Measurements from ENCODE around the gene FRMD5.

The FRMD5 gene

DNA sequence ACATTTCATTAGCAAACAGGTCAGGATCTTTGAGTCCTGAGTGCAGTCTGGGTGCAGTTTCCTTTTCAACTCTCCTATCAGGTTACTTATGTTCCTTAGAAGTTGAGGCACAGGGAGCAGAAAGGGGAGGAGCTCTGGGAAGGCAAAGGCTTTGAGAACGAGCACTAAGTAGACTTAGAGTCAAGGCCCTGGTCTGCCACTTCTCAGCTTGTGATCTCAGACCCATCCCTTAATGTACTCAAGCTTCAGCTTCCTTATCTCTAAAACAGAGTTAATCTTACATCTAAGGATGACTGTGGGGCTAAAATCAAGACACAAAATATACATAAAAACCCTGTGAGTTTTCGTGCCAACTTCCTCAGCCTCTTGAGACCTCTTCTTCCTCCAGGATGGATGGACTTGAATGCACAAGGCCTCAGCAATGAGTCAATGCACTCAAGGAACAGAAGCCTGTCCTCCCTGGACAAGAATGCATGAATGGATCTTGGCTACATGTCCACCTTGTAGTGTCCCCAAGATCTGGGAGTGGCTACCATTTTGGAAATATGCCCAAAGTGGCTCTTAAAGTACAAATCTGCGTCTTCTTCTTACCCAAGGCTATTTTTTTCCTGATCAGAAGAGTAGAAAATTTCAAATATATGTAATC, 263.2 kb downstream of the FRMD5 start:
- Histone ChIP-seq H3K27ac (ENCODE audit: low read depth, low read length) (no peak overlapping the region), H3K79me2 (ENCODE audit: insufficient read depth, low read length) (no peaks in the 10 kb centered on the region), H3K9me2 (replicated peaks; ENCODE audit: insufficient read depth, low read length) (no peaks in the 10 kb centered on the region), H4K20me1 (ENCODE audit: low read depth, low read length) (no peaks in the 10 kb centered on the region), H3K27me3 (ENCODE audit: low read length) (no peaks in the 10 kb centered on the region), H3K4me2 (ENCODE audit: low read depth, low read length, poor library complexity, severe bottlenecking) (no peak overlapping the region), H3F3A (ENCODE audit: insufficient read depth) (no peaks in the 10 kb centered on the region), H3K9me3 (ENCODE audit: insufficient read depth, low read length) (no peaks in the 10 kb centered on the region), H2AFZ (ENCODE audit: low read depth, low read length, severe bottlenecking) (no peak overlapping the region), H3K36me3 (ENCODE audit: low read length) (no peaks in the 10 kb centered on the region), H3K9ac (ENCODE audit: low read length) (no peak overlapping the region), H3K4me3 (ENCODE audit: insufficient read depth, low read length, poor library complexity, severe bottlenecking) (no peak overlapping the region)
- TF ChIP-seq, protein P1, sequence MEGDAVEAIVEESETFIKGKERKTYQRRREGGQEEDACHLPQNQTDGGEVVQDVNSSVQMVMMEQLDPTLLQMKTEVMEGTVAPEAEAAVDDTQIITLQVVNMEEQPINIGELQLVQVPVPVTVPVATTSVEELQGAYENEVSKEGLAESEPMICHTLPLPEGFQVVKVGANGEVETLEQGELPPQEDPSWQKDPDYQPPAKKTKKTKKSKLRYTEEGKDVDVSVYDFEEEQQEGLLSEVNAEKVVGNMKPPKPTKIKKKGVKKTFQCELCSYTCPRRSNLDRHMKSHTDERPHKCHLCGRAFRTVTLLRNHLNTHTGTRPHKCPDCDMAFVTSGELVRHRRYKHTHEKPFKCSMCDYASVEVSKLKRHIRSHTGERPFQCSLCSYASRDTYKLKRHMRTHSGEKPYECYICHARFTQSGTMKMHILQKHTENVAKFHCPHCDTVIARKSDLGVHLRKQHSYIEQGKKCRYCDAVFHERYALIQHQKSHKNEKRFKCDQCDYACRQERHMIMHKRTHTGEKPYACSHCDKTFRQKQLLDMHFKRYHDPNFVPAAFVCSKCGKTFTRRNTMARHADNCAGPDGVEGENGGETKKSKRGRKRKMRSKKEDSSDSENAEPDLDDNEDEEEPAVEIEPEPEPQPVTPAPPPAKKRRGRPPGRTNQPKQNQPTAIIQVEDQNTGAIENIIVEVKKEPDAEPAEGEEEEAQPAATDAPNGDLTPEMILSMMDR (IDR thresholded peaks at IDR 0.05; ENCODE audit: insufficient read depth, low read length, poor library complexity, severe bottlenecking) = no peak
- TF ChIP-seq EZH2phosphoT487 (conservative IDR thresholded peaks at IDR 0.05; ENCODE audit: low read length) = no peak

- Histone ChIP-seq H2AFZ (ENCODE audit: low read depth, low read length, severe bottlenecking) (no peak overlapping the region), H3K9me2 (replicated peaks; ENCODE audit: insufficient read depth, low read length) (no peaks in the 10 kb centered on the region), H3K27ac (ENCODE audit: low read depth, low read length) (no peak overlapping the region), H3K9ac (ENCODE audit: low read length) (no peak overlapping the region), H3K4me2 (ENCODE audit: low read depth, low read length, poor library complexity, severe bottlenecking) (no peak overlapping the region), H3K4me3 (ENCODE audit: insufficient read depth, low read length, poor library complexity, severe bottlenecking) (no peak overlapping the region), H3K27me3 (ENCODE audit: low read length) (no peaks in the 10 kb centered on the region), H4K20me1 (ENCODE audit: low read depth, low read length) (no peaks in the 10 kb centered on the region), H3K79me2 (ENCODE audit: insufficient read depth, low read length) (no peaks in the 10 kb centered on the region), H3K9me3 (ENCODE audit: insufficient read depth, low read length) (no peaks in the 10 kb centered on the region), H3F3A (ENCODE audit: insufficient read depth) (no peaks in the 10 kb centered on the region), H3K36me3 (ENCODE audit: low read length) (no peaks in the 10 kb centered on the region)
- TF ChIP-seq, protein P1 (IDR thresholded peaks at IDR 0.05; ENCODE audit: insufficient read depth, low read length, poor library complexity, severe bottlenecking) = no peak
- no peak for TF ChIP-seq EZH2phosphoT487 (conservative IDR thresholded peaks at IDR 0.05; ENCODE audit: low read length)
Observed at GRCh38 chr15:43931119-43931518, 264.0 kb downstream of the FRMD5 start.

- Histone ChIP-seq H2AFZ (ENCODE audit: low read depth, low read length, severe bottlenecking) (no peak overlapping the region), H3K27ac (ENCODE audit: low read depth, low read length) (no peak overlapping the region), H3K9me3 (ENCODE audit: insufficient read depth, low read length) (no peaks in the 10 kb centered on the region), H3K9ac (ENCODE audit: low read length) (no peak overlapping the region), H3K36me3 (ENCODE audit: low read length) (no peaks in the 10 kb centered on the region), H3K79me2 (ENCODE audit: insufficient read depth, low read length) (no peaks in the 10 kb centered on the region), H3K4me2 (ENCODE audit: low read depth, low read length, poor library complexity, severe bottlenecking) (no peak overlapping the region), H3K4me3 (ENCODE audit: insufficient read depth, low read length, poor library complexity, severe bottlenecking) (no peak overlapping the region), H4K20me1 (ENCODE audit: low read depth, low read length) (no peaks in the 10 kb centered on the region), H3K9me2 (replicated peaks; ENCODE audit: insufficient read depth, low read length) (no peaks in the 10 kb centered on the region), H3K27me3 (ENCODE audit: low read length) (no peaks in the 10 kb centered on the region), H3F3A (ENCODE audit: insufficient read depth) (no peaks in the 10 kb centered on the region)
- TF ChIP-seq, protein P1 (IDR thresholded peaks at IDR 0.05; ENCODE audit: insufficient read depth, low read length, poor library complexity, severe bottlenecking) = no peak
- no peak for TF ChIP-seq EZH2phosphoT487 (conservative IDR thresholded peaks at IDR 0.05; ENCODE audit: low read length)
Observed at GRCh38 chr15:43930556-43930955, 264.5 kb downstream of the FRMD5 start.
